ENCODE results near the gene C1QTNF9B.
"Not testable (repeated sequence)": the region's sequence is repeated elsewhere in the genome, so short reads cannot be mapped to it uniquely, and the experiment has no call there.

C1QTNF9B gene

GRCh38 chr13:23894746-23895145 is 2.6 kb downstream of the C1QTNF9B start:
- DNase-seq (ENCODE audit: low read depth in 3 of 3) = not testable (repeated sequence)

GRCh38 chr13:23893791-23894190 is 3.5 kb downstream of the C1QTNF9B start:
- not testable (repeated sequence) for DNase-seq (ENCODE audit: low read depth in 3 of 3)

GRCh38 chr13:23889615-23890607 is 7.4 kb downstream of the C1QTNF9B start:
- DNase-seq (ENCODE audit: low read depth in 3 of 3) = no peak

GRCh38 chr13:23888658-23889614 is 8.4 kb downstream of the C1QTNF9B start, which contains the start of gene MIPEP:
Gene MIPEP (minus strand): TSS chr13:23889400. CDS start chr13:23889320, 80 bp downstream.
- DNase-seq (ENCODE audit: low read depth in 3 of 3) = peak; percentile 85 to 92 (median 88)

- not testable (repeated sequence) for DNase-seq (ENCODE audit: low read depth in 3 of 3)
Observed at GRCh38 chr13:23884361-23884760, 12.9 kb downstream of the C1QTNF9B start.

GRCh38 chr13:23883255-23883654 is 14.0 kb downstream of the C1QTNF9B start:
- DNase-seq (ENCODE audit: low read depth in 3 of 3) = no peak

- DNase-seq (ENCODE audit: low read depth in 3 of 3) = not testable (repeated sequence)
Observed at GRCh38 chr13:23881402-23881800, 15.9 kb downstream of the C1QTNF9B start.

GRCh38 chr13:23880493-23881401 is 16.6 kb downstream of the C1QTNF9B start:
- not testable (repeated sequence) for DNase-seq (ENCODE audit: low read depth in 3 of 3)

GRCh38 chr13:23877286-23877685 is 20.0 kb downstream of the C1QTNF9B start:
- DNase-seq (ENCODE audit: low read depth in 3 of 3) = no peak

- no peak for DNase-seq (ENCODE audit: low read depth in 3 of 3)
Observed at GRCh38 chr13:23876265-23876664, 21.0 kb downstream of the C1QTNF9B start.

- no peak for DNase-seq (ENCODE audit: low read depth in 3 of 3)
Observed at GRCh38 chr13:23871616-23872220, 25.6 kb downstream of the C1QTNF9B start.

- DNase-seq (ENCODE audit: low read depth in 3 of 3) = no peak
Observed at GRCh38 chr13:23870356-23871140, 26.8 kb downstream of the C1QTNF9B start.

- DNase-seq (ENCODE audit: low read depth in 3 of 3) = no peak
Observed at GRCh38 chr13:23868521-23868920, 28.8 kb downstream of the C1QTNF9B start.

GRCh38 chr13:23867027-23867491 is 30.2 kb downstream of the C1QTNF9B start:
- no peak for DNase-seq (ENCODE audit: low read depth in 3 of 3)

- DNase-seq (ENCODE audit: low read depth in 3 of 3) = no peak
Observed at GRCh38 chr13:23866420-23867026, 30.8 kb downstream of the C1QTNF9B start.

- DNase-seq (ENCODE audit: low read depth in 3 of 3) = no peak
Observed at GRCh38 chr13:23865906-23866305, 31.4 kb downstream of the C1QTNF9B start.

- no peak for DNase-seq (ENCODE audit: low read depth in 3 of 3)
Observed at GRCh38 chr13:23865026-23865425, 32.3 kb downstream of the C1QTNF9B start.

GRCh38 chr13:23861310-23861709 is 36.0 kb downstream of the C1QTNF9B start:
- DNase-seq (ENCODE audit: low read depth in 3 of 3) = no peak

GRCh38 chr13:23859904-23860303 is 37.4 kb downstream of the C1QTNF9B start:
- no peak for DNase-seq (ENCODE audit: low read depth in 3 of 3)

All from stimulated activated CD4-positive, alpha-beta T cell treated with anti-CD3 and anti-CD28 coated beads, TNF-alpha, amount 100 ng/mL, for 24 hours (primary cell).